Ascending aorta (tissue), 2 donors: ENCODE measurements around the gene TSPAN1. TPM values are rescaled to one million over a fixed set of nuclear protein-coding genes. Genes with fewer than 3 reads are reported as not detected.

Experiments
- DNase-seq, 2 donors: peaks; one replicate each; pipeline ENCODE4 v3.0.0-alpha.2; 2019; ENCODE audit warnings: low spot score in 2 of 2
- H3K27ac ChIP-seq, 2 donors: fragments of 200-600 bp; sonication (generic); one replicate each; pipeline ENCODE4 v1.5.1; 2016 to 2017; ENCODE audit warnings: mild to moderate bottlenecking in 1 of 2
- H3K27me3 ChIP-seq: fragments of 200-600 bp; sonication (generic); one replicate; pipeline ENCODE4 v1.5.1; 2017
- H3K36me3 ChIP-seq, 2 donors: fragments of 200-600 bp; sonication (generic); one replicate each; pipeline ENCODE4 v1.5.1; 2016
- H3K4me1 ChIP-seq, 2 donors: fragments of 200-600 bp; sonication (generic); one replicate each; pipeline ENCODE4 v1.5.1; 2016 to 2017; ENCODE audit warnings: mild to moderate bottlenecking in 1 of 2
- H3K4me3 ChIP-seq, 2 donors: fragments of 200-600 bp; sonication (generic); one replicate each; pipeline ENCODE4 v1.5.1; 2016 to 2017; ENCODE audit warnings: mild to moderate bottlenecking in 1 of 2
- H3K9me3 ChIP-seq, 2 donors: fragments of 200-600 bp; sonication (generic); one replicate each; pipeline ENCODE4 v1.5.1; 2016
- intact Hi-C: fragments of 100-400 bp; cut with DNase I; formaldehyde crosslinking; loops from one replicate; pipeline ENCODE4 v1.15.1; 2023
- total RNA-seq: library from RNA; depleted of rRNA; stranded (reverse); fragments of >200 nt; gene quantifications from one replicate; pipeline ENCODE4 v1.1.0, GENCODE V29; 2016
- TF ChIP-seq, protein P1 (sequence below), 3 experiments: fragments of 200-600 bp in 2 of 3; fragments of 450-650 bp in 1 of 3; sonication (generic) in 2 of 3; IDR thresholded peaks; one replicate each; pipeline ENCODE4 v1.5.1; 2016 to 2019; ENCODE audit warnings: antibody characterized with exemption in 3 of 3, mild to moderate bottlenecking in 1 of 3, moderate library complexity in 1 of 3

The TSPAN1 gene
- total RNA-seq, 1 donor from 2014 or later: 8.9 TPM

DNA sequence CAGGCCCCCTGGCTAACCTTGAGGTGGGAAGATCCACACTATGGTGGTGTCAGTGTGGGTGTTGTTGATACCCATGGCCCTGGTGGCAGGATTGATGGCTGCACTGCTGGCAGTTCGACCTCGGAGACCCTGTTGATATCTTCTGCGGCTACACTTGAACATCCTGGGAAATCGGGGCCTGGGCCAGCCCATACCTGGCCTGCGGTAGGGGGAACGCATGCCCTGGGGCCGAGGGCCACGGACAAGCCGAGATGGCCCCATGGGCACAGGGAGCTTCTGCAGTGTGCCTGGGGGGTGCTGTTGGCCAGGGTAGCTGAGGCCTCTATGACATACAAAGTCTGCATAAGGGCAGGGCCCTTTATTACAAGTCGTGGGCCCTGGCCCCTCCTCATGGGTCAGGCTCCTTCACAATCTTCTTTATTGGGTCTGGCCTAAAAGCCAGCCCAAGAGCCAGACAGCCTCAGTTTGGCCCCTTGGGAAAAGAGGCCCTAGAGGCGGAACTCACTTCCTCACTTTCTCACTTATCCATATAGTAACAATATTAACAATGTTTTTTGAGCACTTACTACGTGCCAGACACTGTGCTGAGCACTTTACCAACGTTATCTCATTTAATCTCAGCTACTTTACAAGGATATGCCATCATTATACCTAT lies 1.5 kb downstream of the TSPAN1 start, which contains the start of gene P3R3URF:
Gene P3R3URF (minus strand): TSS at position 278 of the 655 bp plus-strand sequence. CDS start 17 bp downstream, at position 261.
- no peaks in the 10 kb centered on the region for H3K36me3 ChIP-seq
- DNase-seq: no peak
- TF ChIP-seq, protein P1, sequence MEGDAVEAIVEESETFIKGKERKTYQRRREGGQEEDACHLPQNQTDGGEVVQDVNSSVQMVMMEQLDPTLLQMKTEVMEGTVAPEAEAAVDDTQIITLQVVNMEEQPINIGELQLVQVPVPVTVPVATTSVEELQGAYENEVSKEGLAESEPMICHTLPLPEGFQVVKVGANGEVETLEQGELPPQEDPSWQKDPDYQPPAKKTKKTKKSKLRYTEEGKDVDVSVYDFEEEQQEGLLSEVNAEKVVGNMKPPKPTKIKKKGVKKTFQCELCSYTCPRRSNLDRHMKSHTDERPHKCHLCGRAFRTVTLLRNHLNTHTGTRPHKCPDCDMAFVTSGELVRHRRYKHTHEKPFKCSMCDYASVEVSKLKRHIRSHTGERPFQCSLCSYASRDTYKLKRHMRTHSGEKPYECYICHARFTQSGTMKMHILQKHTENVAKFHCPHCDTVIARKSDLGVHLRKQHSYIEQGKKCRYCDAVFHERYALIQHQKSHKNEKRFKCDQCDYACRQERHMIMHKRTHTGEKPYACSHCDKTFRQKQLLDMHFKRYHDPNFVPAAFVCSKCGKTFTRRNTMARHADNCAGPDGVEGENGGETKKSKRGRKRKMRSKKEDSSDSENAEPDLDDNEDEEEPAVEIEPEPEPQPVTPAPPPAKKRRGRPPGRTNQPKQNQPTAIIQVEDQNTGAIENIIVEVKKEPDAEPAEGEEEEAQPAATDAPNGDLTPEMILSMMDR (IDR thresholded peaks at IDR 0.05): no peak
- no peak within 1 kb of the TSS for H3K4me3 ChIP-seq
- no peaks in the 10 kb centered on the region for H3K27me3 ChIP-seq
- peaks cover 3 to 13% of the 10 kb centered on the region in 2 donors for H3K4me1 ChIP-seq
- intact Hi-C loops: loop anchor here (10.0 kb wide), 1 partner anchor 492 kb away; the partner anchor contains the start of genes GPBP1L1 and TMEM69
- no peaks in the 10 kb centered on the region for H3K9me3 ChIP-seq
- H3K27ac ChIP-seq: peak within 1 kb of the TSS; percentile 66 to 75

DNA sequence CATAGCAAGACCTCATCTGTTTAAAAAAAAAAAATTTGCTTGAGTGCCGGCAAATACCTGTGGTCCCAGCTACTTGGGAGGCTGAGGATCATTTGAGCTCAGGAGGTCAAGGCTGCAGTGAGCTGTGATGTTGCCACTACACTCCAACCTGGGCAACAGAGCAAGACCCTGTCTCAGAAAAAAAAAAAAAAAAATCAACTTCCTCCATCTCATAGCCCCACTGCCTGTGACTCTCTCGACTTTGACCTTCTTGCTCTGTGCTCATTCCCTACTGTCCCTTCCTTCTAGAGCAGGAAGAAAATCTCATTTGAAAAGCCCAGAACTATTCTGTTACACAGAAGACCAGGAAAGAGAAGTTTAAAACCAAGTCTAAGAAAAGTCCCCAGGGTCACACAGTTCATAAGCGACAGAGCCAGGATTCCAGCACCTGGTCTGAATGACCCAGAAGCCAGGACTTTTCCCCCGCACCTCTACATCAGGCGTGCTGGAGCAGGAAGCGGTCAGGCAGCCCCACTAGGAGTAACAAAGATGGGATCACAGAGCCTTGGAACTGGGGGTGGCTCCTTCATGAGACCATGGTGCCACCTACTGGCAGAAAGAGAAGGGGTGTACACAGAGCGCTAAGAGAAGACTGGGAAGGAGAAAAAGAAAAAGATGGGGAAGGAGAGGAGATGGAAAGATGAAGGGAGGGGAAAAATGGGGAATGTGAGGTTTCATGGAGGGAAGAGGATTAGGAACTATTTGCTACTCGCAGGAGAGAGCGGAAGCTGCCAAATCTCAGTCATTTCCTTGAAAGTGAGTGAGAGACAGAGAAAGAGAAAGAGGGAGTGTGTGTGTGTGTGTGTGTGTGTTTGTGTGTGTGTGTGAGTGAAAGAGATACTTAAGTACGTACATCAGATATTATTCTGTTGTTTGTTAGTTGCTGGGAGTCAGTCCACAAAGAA lies 4.5 kb downstream of the TSPAN1 start:
- H3K4me1 ChIP-seq: peaks cover 8 to 13% of the 10 kb centered on the region in 2 donors
- H3K27ac ChIP-seq: peak overlapping the region in 1 of 2 donors; percentile 44
- H3K4me3 ChIP-seq: no peak overlapping the region
- DNase-seq: peak; percentile 27 to 91
- TF ChIP-seq, protein P1 (IDR thresholded peaks at IDR 0.05): peak; percentile 81 to 96 (median 88)
- no peaks in the 10 kb centered on the region for H3K9me3 ChIP-seq
- no peaks in the 10 kb centered on the region for H3K36me3 ChIP-seq
- intact Hi-C loops: loop anchor here (1.0 to 10.0 kb wide), 4 partner anchors 44 to 495 kb away; partner anchors contain the start of genes GPBP1L1 and TMEM69
- H3K27me3 ChIP-seq: no peaks in the 10 kb centered on the region

DNA sequence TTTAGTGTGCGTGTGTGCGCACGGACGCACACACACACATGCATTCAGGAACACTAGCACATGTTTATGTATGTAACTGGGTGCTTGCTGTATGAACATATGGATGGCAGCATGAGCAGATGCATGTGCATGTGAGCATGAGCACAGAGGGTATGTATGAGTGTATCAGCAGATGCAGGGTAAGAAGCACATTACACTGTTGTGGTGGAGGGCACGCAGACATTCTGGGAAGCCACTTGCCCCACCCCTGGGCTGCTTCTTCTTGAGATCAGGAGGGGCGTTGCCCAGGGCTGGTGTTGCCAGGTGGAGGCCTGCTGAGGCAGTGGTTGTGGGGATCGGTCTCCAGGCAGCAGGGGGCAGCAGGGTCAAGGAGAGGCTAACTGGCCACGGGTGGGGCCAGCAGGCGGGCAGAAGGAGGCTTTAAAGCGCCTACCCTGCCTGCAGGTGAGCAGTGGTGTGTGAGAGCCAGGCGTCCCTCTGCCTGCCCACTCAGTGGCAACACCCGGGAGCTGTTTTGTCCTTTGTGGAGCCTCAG lies 5.3 kb downstream of the TSPAN1 start:
- Histone ChIP-seq H3K9me3 (no peaks in the 10 kb centered on the region), H3K4me1 (peaks cover 5 to 13% of the 10 kb centered on the region in 2 donors), H3K36me3 (no peaks in the 10 kb centered on the region), H3K4me3 (no peak overlapping the region), H3K27me3 (no peaks in the 10 kb centered on the region), H3K27ac (no peak overlapping the region)
- TF ChIP-seq, protein P1 (IDR thresholded peaks at IDR 0.05): no peak
- no peak for DNase-seq
- intact Hi-C loops: loop anchor here (5.0 kb wide), 1 partner anchor 288 kb away; no protein-coding TSS in a partner anchor

DNA sequence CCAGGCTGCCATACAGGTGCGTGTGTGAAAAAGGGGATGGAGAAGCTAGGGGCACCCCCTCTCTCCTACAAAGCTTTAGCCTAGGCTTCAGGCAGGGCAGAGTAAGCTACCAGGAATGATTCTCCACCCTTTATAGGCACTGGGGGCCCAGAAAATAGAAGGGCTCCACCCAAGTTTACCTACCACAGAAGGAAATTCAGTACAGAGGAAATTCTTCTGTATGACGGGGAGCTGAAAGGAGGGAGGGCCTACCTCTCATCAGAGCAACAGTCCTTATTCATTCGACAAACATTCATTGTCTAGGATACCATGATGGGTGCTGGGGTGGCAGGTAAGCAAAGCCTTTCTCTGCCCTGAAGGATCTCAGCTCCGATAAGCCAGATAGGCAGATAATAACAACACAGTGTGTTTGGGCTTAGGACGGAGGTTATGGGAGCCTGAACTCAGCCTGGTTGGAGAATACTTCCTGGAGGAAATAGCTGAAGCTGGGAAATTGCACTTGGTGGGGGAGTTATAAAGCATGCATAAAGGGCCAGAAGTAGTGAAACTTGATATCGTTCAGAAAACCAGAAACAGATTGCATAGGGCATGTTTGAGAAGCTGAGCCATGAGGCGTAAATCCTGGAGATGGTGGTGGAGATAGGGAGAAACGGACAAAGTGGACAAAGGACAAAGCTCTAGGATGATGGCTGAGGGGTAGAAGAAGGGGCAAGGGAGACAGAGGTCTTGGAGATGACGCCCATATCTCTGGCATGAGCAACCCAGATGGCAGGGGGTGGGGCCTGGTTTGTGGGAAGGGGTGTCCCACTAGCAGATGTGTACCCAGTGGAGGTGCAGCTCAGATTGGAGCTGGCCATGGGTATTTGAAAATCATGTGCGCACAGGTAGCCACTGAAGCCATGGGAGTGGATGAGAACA lies 6.7 kb downstream of the TSPAN1 start:
- H3K36me3 ChIP-seq: no peaks in the 10 kb centered on the region
- intact Hi-C loops: loop anchor here (2.0 to 5.0 kb wide), 3 partner anchors 49 to 379 kb away; partner anchors contain the start of genes MAST2 and PIK3R3
- no peaks in the 10 kb centered on the region for H3K9me3 ChIP-seq
- peaks cover 5 to 13% of the 10 kb centered on the region in 2 donors for H3K4me1 ChIP-seq
- H3K27me3 ChIP-seq: no peaks in the 10 kb centered on the region
- TF ChIP-seq, protein P1 (IDR thresholded peaks at IDR 0.05): no peak
- no peak overlapping the region for H3K4me3 ChIP-seq
- no peak for DNase-seq
- H3K27ac ChIP-seq: no peak overlapping the region
